ENCODE data around the gene POLR2C.
"Not testable (repeated sequence)": the region's sequence is repeated elsewhere in the genome, so short reads cannot be mapped to it uniquely, and the experiment has no call there.

POLR2C gene

DNA sequence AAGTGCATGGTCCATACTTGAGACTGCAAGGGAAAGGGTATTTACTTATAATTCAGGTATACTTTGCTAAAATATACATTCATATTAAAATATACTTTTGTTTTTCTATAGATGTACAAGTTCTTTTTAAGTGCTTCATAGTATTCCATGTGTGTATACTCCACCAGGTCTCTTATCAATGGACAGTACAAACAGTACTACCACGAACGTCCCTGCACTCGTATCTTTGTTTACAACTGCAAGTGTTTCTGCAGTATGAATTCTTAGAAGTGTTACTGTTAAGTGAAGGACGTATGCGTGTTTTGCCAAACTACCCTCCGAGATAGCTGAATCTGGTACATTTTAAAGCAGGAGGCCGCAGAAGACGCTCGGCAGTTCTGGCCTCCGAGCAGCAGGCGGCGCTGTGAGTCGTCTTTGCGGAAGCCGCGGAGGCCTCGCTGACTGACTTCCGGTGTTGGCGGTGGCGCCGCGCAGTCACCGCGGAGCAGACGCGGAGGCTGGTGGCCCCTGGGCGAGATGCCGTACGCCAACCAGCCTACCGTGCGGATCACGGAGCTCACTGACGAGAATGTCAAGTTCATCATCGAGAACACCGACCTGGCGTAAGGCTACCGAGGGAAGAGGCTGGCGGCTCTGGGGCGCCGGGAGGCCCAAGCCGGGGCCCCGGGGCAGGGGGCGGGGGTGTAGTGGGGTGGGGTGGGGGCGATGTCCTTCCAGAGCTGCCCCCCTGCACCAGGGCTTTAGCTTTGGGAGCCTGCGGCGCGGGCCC, at the start of gene POLR2C:
POLR2C (plus strand) TSS at position 471 of the 769 bp plus-strand sequence; CDS start at position 517, 46 bp downstream.
- DNase-seq: peak; percentile 66 to 75

DNA sequence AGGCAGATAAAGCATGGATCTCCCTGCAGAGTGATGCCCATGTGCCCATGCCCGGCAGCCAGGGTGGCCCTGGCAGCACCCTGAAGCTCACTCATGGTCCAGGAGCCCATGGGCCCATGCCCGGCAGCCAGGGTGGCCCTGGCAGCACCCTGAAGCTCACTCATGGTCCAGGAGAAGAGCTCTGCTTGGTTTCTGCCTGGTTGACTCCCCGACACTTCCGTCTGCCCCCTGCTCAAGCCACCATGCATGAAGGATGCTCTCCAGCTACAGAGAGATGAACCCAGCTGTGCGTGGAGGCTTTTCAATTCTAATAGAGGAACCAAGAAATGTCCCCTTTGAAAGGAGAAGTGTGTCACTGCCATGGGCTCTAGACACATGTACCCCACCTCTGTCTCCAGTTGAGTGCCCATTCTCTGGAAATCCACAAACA, 49.2 kb upstream of the POLR2C start:
- DNase-seq: no peak

DNA sequence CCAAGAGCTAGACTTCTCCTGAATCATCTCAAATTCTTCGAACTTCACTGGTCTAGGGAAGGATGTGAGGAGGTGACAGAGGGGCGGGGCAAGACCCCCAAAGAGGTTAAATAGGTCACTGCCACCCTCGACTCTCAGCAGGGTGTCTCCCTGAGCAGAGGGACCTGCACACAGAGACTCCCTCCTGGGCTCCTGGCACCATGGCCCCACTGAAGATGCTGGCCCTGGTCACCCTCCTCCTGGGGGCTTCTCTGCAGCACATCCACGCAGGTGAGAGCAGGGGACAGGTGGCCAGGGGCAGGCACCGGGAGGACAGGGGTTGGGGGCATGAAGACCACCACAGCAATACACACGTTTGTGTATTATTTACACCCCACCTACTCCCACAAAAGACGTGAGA, 48.7 kb upstream of the POLR2C start:
- no peak for DNase-seq

DNA sequence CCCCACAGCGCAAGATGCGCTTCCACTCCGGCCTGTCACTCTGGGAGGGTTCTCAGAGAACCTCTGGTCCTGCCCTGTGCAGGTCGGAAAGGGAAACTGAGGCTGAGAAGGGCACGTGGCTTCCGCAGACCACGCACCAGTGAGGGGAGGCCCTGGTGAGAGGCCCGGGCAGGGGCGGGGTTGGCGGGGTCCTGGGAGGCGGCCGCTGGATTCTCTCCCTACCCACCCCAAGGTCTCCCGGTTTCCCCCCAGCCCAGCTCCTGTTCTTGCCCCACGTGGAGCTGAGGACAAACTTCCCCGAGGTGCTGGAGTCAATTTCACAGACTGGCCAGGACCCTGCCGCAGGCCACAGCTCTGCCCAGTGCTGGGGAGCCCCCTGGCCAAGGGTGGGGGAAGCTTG, 46.4 kb upstream of the POLR2C start:
- DNase-seq: no peak

DNA sequence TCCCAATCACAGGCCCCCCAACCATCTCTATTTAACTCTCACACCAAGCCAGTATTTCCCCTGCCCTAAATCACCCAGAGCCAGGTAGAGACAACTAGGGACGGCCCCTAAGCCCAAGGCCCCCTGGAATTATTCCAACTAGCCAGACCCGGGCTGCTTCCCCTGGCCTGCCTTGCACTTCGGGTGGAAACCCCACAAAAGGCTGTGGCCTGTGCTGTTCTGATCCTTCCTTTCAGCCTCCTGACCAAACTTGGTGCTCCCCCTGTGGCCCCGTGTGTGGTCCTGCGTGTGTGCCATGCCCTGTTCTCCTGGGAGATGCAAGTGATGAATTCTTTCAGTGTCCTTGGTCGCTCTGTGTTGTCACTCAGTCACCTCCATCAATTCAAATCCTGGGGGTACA, 43.0 kb upstream of the POLR2C start:
- DNase-seq: no peak

DNA sequence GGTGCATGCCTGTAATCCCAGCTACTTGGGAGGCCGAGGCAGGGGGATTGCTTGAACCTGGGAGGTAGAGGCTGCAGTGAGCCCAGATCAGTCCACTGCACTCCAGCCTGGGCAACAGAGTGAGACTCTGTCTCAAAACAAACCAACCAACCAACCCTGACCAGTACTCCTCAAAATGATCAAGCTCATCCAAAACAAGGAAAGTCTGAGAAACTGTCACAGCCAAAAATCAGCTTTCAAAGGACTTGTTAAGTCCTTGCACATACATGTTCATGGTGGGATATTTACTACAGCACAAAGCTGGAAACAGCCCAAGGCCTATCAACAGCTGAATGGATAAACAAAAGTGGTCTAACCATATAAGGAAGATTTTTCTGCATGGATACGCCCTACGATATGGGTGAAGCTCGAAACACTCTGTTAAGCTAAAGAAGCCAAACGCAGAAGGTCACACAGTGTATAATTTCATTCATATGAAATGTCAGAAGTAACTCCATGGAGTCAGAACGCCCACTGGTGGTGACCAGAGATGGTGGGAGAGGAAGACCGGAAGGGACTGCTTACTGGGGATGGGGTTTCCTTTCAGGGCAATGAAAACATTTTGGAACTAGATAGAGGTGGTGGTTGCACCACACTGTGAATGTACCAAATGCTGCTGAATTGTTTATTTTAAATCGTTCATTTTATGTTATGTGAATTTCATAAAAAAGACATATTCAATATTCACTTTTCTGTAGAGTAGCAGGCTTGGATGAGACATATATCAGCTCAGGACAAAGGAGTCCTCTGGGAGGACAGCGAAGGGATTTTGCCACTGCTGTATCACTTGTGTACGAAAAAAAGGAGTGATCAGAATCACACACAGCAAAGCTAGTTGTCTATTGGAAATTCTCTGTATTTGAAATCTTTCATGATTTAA, 40.2 kb upstream of the POLR2C start:
- DNase-seq: peak in 1 of 2 experiments; percentile 35

DNA sequence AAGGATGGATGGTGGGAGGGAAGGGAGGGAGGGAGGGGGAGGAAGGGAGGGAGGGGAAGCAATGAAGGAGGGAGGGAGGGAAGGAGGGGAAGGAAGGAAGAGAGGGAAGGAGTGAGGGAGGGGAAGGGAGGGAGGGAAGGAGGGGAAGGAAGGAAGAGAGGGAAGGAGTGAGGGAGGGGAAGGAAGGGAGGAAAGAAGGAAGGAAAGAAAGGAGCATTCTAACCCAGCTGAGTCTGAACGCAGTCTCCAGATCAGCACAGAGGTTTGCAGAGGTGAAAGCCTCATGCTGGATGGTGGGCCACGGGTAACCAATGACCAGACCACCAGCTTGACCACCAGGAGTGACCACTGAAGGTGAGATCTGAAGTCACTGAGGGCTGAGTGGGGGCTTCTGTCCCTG, 39.3 kb upstream of the POLR2C start:
- DNase-seq: no peak

DNA sequence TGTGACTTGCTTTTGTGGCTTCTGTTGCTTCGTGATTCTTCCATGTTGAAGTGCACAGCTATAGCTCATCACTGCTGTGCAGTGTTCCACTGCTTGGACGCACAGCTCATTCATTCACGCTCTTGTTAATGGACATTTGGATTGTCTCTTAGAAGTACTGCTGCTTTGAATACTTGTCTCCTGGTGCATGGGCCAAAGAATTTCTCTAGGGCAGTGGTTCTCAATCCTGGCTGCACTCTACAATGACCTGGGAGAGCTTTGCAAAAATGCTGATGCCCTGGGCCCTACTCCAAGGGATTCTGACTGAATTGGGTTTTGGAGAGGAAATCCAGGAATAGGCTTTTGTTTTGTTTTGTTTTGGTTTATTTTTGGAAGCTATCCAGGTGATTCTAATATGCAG, 37.9 kb upstream of the POLR2C start:
- no peak for DNase-seq

DNA sequence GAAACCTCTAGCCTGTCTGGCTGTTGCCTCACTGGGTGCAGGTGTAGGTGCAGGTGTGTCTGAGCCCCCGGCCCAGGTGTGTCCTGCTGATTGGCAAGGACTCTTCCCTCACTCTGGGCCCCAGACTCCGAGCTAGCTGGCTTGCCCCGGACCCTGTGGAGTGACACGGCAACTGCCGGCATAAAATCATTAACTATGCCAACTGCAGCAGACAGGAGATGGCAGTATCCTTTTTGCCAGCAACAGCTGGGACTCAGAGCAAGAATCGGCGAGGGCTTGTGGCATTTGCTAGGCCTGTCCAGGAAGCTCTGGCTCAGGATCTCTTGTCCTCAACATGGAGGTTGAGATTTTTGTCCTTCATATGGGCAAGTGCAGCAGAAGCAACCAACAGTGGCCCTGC, 36.1 kb upstream of the POLR2C start:
- no peak for DNase-seq

DNA sequence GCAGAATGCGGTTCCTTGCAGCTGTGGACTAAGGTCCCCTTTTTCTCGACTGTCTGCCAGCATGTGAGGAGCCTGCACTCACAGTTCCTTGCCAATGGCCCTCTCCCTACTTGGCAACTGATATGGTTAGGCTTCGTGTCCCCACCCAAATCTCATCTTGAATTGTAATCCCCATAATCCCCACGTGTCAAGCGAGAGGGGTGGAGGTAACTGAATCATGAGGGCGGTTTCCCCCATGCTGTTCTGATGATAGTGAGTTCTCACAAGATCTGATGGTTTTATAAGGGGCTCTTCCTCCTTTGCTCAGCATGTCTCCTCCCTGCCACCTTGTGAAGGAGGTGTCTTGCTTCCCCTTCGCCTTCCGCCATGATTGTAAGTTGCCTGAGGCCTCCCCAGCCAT, 35.2 kb upstream of the POLR2C start:
- DNase-seq: no peak

DNA sequence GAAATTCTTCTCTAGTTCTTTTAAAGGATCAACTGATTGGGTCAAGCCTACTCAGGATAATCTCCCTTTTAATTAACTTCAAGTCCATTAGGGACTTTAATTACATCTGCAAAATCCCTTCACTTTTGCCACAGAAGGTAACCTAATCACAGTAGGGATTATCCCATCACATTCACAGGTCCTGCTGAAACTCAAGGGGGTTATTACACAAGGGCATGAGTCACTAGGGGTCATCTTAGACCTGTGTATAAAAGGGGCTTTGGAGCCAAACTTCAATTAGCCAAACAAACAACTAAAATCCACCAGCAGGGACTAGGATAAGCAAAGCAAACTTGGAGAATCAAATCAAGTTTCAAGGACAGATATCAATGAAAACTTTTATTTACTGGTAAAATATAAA, 34.7 kb upstream of the POLR2C start:
- DNase-seq: no peak

DNA sequence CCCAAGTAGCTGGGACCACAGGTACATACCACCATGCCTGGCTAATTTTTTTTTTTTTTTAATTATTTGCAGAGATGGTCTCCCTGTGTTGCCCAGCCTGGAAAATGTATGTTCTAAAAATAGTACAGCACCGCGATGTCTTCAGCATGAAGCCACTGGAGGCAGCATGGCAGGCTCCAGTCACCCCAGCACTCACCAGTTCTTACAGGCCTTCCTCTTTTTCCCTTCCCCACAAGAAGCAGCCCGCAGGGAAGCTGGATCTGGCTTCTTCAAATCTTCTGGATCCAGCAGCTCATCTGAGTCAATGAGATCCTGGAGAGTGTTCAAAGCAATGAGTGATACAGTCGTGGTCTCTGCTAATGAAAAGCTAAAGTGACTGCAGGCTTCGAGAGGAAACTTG, 31.5 kb upstream of the POLR2C start:
- DNase-seq: no peak

DNA sequence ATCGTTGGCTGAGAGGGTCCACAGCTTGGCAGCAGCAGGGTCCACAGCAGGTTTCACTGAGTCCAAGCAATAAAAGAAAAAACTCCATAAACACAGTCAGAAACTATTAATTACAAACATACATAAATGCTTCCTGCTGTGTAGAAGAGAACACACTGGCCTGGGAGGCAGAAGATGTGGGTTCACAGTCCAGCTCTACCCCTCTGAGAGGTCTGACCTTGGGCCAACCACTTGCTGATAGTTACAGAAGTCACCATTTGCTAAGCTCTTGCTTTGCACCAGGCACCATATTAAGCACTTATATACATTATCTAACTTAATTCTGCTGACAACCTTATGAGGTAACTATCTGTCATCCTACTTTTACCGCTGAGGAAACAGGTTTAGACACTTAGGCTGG, 30.0 kb upstream of the POLR2C start:
- no peak for DNase-seq

DNA sequence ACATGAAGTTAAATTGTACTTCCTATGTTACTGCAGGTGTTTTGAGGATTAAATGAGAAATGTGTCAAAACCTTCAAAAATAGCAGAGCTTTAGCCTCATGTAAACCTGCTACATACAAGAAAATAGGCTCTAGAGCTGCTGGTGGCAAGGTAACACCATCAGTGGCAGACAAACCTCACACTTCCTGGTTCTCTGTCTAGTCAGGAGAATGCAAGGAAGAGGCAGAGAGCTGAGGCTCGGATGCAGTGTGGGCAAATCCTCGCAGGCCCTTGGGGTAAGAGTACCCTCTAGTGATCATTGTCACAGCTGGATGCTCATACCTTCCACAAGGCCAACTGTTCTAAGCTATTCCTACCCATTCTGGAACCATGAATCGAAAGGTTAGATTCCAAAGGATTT, 29.5 kb upstream of the POLR2C start:
- DNase-seq: no peak

DNA sequence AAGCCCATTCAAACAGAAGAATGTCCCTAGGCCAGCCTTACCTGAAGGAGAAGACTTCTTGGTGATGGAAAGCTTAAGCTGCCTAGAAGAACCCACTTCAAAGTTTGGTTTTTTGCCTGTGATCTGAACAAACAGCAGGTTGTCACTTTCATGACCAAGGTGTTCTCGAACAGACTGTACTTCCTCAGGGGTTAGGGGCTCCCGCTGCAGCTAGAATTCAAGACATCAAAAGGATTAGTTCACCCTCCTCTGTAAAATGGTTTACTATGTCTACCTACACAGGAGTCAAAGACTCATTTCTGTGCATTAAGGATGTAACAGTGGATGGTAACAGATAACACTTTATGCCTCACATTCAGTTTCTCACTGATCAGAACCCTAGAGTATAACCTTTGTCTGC, 28.5 kb upstream of the POLR2C start:
- DNase-seq: no peak

DNA sequence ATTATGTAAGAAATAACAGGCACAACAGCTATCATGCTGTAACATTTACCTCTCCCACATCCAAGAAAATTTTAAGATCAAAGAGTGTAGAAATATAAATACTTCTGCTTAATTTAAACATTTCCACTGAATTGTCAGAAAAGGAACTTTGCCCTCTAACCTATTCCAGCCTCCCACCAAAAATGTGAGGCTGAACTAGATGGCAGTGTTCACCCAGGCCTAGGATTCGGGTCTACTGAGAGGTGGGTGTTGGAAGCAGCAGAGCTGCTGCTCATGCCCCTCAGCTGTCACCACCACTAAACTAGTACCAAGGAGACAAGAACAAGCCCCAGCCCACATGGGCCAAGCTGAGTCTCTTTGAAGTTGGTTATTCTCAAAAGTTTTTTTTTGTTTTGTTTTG, 26.6 kb upstream of the POLR2C start:
- DNase-seq: no peak

DNA sequence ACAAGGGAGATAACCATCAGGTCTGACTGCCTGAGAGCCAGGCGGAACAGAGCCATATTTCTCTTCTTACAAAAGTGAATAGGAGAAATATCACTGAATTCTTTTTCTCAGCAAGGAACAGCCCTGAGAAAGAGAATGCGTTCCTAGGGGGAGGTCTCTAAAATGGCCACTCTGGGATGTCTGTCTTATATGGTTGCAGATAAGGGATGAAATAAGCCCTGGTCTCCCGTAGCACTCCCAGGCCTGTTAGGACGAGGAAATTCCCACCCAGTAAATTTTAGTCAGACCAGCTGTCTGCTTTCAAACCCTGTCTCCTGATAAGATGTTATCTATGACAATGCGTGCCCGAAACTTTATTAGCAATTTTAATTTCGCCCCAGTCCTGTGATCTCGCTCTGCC, 22.5 kb upstream of the POLR2C start:
- not testable (repeated sequence) for DNase-seq

DNA sequence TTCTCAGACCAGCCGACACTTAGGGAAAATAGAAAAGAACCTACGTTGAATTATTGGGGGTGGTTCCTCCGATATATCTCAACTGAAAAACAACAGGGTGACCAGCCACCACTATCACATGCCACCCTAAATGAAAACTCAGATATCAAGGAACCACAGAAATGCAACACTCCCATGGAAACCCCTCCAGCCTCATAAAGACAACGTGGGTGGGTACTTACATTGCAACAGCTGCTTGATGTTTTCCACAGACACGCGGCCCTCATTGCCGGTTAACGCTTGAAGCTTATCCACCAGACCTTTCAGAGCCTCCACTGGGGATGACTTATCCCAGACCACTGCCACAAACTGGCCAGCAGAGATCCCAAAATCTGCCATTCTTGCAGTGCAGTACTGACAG, 21.9 kb upstream of the POLR2C start:
- not testable (repeated sequence) for DNase-seq

DNA sequence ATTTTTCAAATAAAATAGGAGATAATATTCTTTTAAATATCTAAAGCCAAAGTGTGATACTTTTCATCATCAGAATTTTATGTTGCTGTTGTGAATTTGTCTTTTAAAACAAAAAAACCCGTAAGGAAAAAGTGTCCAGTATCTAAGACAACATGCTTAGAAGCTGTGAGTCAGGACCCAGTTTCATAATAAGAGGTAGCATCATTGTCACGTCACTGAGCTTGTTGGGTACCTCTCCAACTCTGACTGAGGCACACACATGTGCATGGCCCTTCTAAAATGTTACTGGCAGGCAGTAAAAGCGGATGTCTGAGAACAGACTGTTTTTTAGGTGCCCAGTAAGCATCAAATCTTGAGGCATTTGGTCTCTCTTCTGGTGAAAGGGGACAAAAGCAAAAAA, 17.8 kb upstream of the POLR2C start:
- no peak for DNase-seq

DNA sequence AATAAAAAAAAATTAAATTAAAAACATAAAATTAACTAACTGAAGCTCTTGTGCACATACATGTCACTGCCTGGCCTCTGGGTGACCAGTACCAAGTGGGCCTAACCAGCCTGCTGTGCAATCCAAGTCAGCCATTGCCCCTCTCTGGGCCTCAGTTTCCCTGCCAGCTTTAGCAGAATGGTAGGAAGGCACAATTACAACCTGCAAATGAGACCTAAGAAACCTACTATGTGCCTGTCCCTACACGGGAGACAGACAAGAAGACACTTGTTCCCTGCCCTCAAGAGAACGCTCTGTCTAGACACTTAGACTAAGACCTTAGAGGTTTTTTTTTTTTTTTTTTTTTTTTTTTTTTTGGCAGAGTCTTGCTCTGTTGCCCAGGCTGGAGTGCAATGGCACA, 17.0 kb upstream of the POLR2C start:
- no peak for DNase-seq

DNA sequence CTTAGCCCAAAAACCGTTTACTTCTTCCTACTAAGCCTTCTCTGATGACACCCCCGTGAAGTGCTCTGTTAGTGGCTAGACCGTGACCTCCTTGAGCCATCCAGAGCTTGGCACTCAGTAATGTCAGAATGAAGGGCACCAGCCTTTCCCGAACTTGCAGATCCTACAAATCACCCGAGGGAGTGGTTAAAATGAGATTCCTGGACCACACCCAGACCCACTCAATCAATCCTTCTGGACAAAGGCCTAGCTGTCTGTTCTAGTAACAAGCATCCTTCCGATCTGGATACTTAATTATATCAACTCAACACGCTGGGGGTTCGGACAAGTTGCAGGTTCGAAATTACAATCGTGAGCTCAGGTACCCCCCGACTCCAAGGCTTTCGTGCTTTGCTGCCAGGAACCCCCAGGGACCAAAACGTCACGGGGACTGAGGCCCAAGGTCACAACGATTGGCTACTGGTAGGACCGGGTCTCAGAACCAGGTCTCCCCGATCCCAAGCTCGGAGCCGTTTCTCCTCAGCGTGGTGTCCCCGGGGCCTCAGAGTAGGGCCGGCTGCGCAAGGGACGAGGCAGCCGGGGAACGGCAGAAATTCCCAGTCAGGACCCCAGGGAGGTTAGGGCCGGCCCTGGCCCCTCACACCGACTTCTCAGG, 15.8 kb upstream of the POLR2C start:
- peak in 1 of 2 experiments; percentile 27 for DNase-seq

DNA sequence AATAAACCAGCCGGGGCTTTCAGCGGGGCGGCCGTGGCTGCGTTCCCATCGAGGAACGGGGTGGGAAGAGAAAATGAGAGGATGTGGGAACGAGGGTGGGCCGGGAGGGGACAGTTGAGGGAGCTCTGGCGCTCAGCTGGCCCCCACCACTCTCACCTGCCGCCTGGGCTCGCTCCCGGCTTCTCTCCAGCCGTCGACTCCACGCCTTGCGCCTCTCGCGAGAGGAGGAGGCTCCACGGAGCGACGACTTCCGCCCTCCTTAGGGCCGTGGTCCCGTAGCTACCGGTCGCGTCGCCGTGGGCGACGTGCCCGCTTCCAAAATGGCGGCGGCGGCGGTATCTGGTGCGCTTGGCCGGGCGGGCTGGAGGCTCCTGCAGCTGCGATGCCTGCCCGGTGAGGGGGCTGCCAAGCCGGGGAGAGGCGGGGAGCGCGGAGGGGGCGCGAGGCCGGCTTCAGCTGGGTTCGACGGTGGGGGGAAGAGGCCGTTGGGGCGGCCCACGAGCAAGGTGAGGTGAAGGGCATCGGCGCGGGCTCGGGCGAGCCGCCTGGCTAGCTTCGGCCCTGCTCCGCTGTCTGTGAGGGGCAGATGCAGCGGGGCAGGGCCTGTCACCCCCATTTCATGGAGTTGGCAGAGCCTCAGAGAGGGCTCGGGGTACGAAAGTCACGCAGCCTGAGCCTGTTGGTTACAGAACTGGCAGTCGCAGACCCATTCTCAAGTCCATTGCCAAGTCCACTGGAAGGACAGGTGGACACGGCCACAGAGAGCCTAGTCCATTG, 15.1 kb upstream of the POLR2C start, which contains the start of the genes CIAPIN1 and COQ9:
CIAPIN1 (minus strand) TSS at position 200 of the 777 bp plus-strand sequence. CDS start 6,457 bp downstream, outside the sequence.
COQ9 (plus strand) TSS at position 294 of the 777 bp plus-strand sequence; CDS start at position 321, 27 bp downstream.
- peak; percentile 88 to 91 for DNase-seq
